Peyer's patch (tissue), 4 donors: ENCODE measurements around the gene COMMD1.

Experiments used
- CTCF ChIP-seq, 6 experiments: fragments of 450-650 bp in 4 of 6; fragments of 200-600 bp in 2 of 6; sonication (generic) in 1 of 6; IDR thresholded peaks; one replicate each; pipeline ENCODE4 v1.5.1; 2017 to 2019; ENCODE audit warnings: antibody characterized with exemption in 6 of 6, mild to moderate bottlenecking in 3 of 6, moderate library complexity in 1 of 6
- POLR2A ChIP-seq, 2 donors: fragments of 450-650 bp; IDR thresholded peaks; one replicate each; pipeline ENCODE4 v1.5.1; 2017; ENCODE audit warnings: antibody characterized with exemption in 2 of 2, mild to moderate bottlenecking in 2 of 2, moderate library complexity in 2 of 2

- TF ChIP-seq CTCF (IDR thresholded peaks at IDR 0.05), result no peak
- TF ChIP-seq POLR2A (IDR thresholded peaks at IDR 0.05), result no peak
These were observed 137.5 kb downstream of the COMMD1 start for GRCh38 chr2:62042944-62043343.
